Inferior parietal cortex (tissue), 1 donor: ENCODE results near the gene MAPKAPK3.
"Not testable (repeated sequence)": the region's sequence is repeated elsewhere in the genome, so short reads cannot be mapped to it uniquely, and the experiment has no call there.

Experiments used
- DNase-seq: peaks from one replicate; pipeline ENCODE4 v3.0.0-alpha.2; 2016; ENCODE audit errors: extremely low spot score

Gene MAPKAPK3

GRCh38 chr3:50656417-50657195, 39.7 kb downstream of the MAPKAPK3 start:
- DNase-seq: no peak

DNA sequence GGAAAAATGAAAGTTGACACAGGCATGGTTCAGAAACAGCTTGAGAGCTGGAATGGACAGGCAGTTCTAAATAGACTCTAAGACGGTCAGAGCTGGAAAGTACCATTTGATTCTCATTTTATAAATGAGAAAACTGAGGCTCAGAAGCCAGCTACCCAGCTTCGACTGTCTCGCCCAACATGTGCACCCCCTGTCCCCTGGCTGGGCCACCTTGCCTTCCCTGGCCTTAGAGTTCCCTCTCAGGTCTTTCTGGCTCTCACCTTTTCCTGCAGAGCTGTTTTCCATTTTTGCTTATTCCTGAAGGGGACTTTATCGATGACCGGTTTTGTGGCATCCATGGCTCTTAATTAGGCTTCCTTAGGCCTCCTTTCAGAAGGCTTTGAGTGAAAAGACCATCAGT, 40.5 kb downstream of the MAPKAPK3 start:
- no peak for DNase-seq

- no peak for DNase-seq
Observed at GRCh38 chr3:50657816-50658215, 40.9 kb downstream of the MAPKAPK3 start.

GRCh38 chr3:50658416-50658815, 41.5 kb downstream of the MAPKAPK3 start:
- DNase-seq: no peak

DNA sequence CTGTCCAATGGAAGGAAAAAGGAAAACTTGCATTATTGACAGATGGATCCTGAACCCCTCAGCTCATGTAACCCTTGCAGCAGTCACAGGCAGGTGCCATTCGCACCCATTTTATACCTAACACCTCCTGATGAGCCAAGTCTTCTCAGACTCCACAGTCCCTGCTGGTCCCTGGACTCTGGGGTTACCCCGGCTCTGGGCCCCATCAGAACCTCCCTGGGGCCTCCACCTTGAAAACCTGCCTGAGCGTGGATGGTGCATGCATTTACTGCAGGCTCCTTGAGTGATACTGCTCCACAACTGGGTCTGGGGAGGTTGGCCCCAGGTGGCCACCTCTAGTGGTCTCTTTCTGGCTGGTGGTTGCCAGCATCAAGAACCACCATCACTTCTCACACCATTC, 41.9 kb downstream of the MAPKAPK3 start:
- no peak for DNase-seq

DNA sequence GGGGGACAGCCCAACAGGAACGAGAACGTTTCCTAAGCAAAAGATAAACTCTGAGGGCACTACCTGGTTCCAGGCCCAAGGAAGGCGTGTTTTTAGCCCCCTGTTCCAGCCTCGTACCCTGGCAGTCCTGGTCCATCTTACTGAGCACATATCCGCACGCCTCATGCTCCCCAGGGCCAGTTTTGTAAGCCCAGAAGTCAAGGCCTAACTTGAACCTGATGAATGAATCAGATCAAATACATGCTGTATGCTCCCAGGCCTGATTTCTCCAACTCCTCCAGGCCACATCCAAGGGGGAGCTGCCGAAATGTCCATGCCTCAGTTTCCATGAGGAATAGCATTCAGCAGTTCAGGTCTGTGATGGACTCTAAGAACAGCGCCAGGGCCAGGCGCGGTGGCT, 43.4 kb downstream of the MAPKAPK3 start:
- DNase-seq: no peak

GRCh38 chr3:50661321-50661837, 44.4 kb downstream of the MAPKAPK3 start:
- no peak for DNase-seq

DNA sequence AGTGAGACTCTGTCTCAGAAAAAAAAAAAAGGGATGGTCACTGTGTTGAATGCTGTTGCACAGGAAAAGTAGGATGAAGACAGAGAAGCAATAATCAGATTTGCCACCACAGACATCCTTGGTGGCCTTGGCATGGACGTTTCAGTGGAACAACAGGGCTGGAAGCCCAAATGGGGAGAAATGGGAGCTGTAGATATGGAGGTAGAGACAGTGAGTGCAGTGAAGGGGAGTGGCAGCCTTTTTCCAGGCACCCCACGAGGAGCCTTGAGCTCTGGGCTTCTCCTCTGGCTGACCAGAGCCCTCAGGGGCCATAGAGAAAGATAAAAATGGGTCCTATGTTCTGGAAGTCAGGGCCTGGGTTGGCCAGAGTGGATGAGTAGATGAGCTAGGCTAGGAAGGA, 45.5 kb downstream of the MAPKAPK3 start:
- DNase-seq: no peak

DNA sequence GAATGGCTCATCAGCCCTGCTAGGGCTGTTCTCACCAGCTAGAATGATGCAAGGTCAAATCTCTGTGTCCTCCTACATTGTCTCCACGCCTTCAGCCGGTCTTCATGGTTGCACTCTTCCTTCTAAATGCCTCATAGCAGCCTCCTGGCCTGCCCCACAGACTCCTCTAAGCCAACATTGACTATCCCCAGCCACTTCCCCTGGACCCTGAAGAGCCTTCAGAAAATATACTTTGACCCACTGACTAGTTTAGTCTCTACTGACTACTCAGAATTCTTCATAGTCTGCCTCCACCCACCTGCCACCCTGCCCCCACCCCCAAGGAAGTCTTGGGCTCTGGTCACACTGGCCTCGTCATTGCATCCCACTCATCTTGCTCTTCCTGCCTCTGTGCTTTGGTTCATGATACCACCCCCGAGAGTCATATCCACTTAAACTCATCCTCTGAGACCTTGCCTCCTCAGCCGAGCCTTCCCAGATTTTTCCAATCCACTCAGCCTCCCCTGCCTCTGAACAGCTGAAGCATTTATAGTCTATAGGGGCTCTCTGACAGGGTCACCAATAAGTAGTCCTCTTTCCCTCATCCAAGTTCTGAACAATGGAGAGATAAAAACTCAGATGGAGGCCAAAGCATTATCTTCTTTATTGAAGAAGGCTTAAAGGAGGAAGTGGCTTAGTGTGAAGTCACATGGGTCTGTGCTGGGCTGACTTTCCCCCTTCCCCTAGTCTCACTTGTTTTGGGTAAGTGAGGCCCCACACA, 48.3 kb downstream of the MAPKAPK3 start:
- no peak for DNase-seq

DNA sequence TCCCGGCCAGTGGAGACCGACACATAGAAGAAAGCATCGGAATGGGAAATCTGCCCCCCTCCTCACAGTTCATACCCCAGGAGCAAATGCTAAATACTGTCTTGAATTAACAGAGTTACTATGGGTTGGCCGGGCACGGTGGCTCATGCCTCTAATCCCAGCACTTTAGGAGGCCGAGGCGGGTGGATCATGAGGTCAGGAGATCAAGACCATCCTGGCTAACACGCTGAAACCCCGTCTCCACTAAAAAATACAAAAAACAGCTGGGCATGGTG, 48.8 kb downstream of the MAPKAPK3 start:
- not testable (repeated sequence) for DNase-seq

- DNase-seq: no peak
Observed at GRCh38 chr3:50666837-50667236, 49.9 kb downstream of the MAPKAPK3 start.

GRCh38 chr3:50671331-50671730, 54.4 kb downstream of the MAPKAPK3 start:
- DNase-seq: peak; percentile 56

- no peak for DNase-seq
Observed at GRCh38 chr3:50672656-50673055, 55.7 kb downstream of the MAPKAPK3 start.

DNA sequence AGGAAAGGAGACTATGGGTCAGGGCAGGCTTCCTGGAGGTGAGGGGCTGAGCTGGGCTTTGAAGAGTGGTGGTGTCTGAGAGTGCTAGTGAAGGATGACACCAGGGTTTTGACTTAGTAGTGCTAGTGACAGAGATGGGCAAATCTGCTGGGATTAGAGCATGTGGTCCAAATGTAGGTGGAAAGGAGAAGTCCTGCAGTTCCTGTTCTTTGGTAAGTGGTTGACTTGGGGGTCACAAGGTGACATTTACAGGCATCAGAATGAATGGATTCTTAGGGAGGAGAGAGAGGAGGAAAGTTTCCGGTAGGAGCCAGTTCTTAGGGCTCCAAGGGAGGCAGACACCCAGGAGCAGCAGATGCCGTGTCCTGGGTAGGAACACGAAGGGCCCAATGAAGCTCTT, 57.0 kb downstream of the MAPKAPK3 start:
- DNase-seq: no peak

GRCh38 chr3:50674349-50675178, 57.6 kb downstream of the MAPKAPK3 start, which contains the start of gene DOCK3:
Gene DOCK3 (plus strand): TSS chr3:50674927. CDS start chr3:50675264, 337 bp downstream.
- peak; percentile 59 for DNase-seq

DNA sequence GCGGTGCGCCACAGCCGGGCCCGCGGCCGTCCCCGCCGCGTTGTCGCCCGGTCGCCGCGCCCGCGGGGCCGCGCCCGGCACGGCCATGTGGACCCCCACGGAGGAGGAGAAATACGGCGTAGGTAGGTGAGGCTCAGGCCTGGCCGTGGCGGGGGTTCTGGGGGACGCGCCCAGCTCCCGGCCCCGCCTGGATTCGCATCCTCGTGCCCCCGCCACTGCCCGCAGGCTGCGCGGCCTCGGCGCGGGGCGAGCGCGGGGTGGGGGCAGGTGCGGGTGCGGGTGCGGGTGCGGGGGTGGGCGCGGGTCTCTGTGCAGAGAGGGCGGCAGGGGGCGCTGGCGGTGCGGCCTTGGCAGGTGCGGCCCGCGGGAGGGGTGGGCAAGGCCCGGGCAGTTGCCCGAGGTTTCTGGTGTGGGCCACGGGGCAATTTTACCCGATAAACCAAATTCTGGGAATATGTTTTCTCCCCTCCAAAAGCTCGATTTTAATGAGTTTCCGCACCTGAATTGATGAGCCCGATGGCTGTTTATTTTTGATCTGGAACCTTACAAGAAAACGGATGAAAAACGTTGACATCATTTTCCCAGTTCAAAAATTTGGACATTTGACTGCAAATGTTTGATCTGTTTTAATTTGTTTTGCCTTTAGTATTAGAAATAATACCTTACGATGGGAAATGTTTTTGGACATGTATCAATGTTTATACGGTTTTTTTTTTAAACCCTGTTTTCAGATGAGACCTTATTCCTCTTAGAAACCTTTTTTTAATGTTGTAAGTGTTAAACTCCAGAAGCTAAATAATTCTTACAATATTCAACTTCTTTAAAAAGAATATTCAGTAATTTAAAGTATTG, 58.5 kb downstream of the MAPKAPK3 start:
- peak; percentile 66 for DNase-seq

DNA sequence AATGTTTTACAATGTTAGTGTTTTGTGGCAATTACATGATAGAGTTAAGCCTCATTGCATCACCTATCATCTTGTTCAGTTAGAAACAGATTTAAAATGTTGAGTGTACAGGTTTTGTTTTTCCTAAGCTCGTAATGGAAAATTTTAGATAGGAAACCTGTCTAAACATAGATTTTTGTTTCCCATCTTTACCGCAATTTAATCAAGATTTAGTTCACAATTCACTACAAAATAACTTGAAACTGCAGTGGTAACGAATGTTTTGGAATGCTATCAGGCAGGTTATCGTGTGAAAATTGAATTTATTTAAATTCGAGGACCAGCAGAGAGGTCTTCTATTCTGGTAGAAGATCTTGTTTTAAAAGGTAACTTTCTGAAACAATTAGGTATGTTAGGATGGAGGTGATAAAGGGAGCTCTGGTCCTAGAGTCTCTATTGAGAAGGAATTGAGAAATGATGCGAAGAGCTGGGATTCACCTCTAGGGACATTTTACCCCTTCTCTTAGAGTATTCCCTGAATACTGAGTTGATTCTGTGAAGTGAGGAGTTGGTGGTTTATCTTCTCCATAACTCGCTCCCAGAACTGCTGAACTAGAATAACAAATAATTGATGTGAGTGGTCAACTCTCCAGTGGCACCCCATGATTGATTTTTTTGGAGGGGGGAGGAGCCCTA, 59.2 kb downstream of the MAPKAPK3 start:
- DNase-seq: peak; percentile 45

- DNase-seq: peak; percentile 38
Observed at GRCh38 chr3:50687127-50687751, 70.3 kb downstream of the MAPKAPK3 start.

GRCh38 chr3:50687916-50688315, 71.0 kb downstream of the MAPKAPK3 start:
- no peak for DNase-seq

GRCh38 chr3:50688602-50689001, 71.7 kb downstream of the MAPKAPK3 start:
- not testable (repeated sequence) for DNase-seq
